Fibroblast of lung (primary cell): ENCODE results near the gene INAFM1.

Experiments used
- EZH2 ChIP-seq: IDR thresholded peaks from 2 replicates; pipeline ENCODE4 v1.5.1; 2012; ENCODE audit warnings: low read length, control low read depth, mild to moderate bottlenecking; ENCODE audit errors: missing control alignments
- TF ChIP-seq, protein P1 (sequence below), 2 donors: IDR thresholded peaks in 1 of 2; conservative IDR thresholded peaks in 1 of 2; 1 replicate in 1 of 2; 2 replicates in 1 of 2; pipeline ENCODE4 v1.5.1; 2011 to 2012; ENCODE audit warnings: low read length in 2 of 2, control low read depth in 1 of 2, inconsistent platforms in 1 of 2, low read depth in 1 of 2, mild to moderate bottlenecking in 1 of 2

DNA sequence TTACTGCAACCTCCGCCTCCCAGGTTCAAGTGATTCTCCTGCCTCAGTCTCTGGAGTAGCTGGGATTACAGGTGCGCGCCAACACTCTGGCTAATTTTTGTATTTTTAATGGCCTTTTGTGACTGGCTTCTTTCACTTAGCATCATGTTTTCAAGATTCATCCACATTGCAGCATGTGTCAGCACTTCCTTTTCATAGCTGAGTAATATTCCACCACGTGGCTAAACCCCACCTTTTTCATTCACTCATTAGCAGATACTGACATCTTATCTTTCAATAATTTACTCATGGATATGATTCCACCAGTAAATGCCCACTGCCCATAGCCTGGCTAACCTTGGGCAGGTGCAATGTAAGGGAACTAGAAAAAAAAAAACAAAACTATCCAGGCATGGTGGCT is 41.8 kb downstream of the INAFM1 start:
- TF ChIP-seq, protein P1, sequence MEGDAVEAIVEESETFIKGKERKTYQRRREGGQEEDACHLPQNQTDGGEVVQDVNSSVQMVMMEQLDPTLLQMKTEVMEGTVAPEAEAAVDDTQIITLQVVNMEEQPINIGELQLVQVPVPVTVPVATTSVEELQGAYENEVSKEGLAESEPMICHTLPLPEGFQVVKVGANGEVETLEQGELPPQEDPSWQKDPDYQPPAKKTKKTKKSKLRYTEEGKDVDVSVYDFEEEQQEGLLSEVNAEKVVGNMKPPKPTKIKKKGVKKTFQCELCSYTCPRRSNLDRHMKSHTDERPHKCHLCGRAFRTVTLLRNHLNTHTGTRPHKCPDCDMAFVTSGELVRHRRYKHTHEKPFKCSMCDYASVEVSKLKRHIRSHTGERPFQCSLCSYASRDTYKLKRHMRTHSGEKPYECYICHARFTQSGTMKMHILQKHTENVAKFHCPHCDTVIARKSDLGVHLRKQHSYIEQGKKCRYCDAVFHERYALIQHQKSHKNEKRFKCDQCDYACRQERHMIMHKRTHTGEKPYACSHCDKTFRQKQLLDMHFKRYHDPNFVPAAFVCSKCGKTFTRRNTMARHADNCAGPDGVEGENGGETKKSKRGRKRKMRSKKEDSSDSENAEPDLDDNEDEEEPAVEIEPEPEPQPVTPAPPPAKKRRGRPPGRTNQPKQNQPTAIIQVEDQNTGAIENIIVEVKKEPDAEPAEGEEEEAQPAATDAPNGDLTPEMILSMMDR (conservative IDR thresholded peaks at IDR 0.05 in 1 of 2, IDR thresholded peaks at IDR 0.05 in 1 of 2; ENCODE audit: low read depth in 1 of 2, low read length in 2 of 2), result no peak
- TF ChIP-seq EZH2, result no peak
